HG03175 (cell line): ENCODE measurements around the gene FZD1.
"Not testable (repeated sequence)": the region's sequence is repeated elsewhere in the genome, so short reads cannot be mapped to it uniquely, and the experiment has no call there.

Experiments
- ATAC-seq: cut with Tn5 transposase; IDR thresholded peaks from one replicate; pipeline ENCODE4 v1.9.1; 2021; ENCODE audit warnings: mild to moderate bottlenecking, moderate library complexity; ENCODE audit not compliant: unreplicated experiment

FZD1 gene

GRCh38 chr7:91295576-91295975 is 31.3 kb downstream of the FZD1 start:
- no peak for ATAC-seq

GRCh38 chr7:91297939-91298338 is 33.7 kb downstream of the FZD1 start:
- ATAC-seq: no peak

GRCh38 chr7:91299952-91300775 is 35.9 kb downstream of the FZD1 start:
- no peak for ATAC-seq

GRCh38 chr7:91302794-91303193 is 38.6 kb downstream of the FZD1 start:
- no peak for ATAC-seq

GRCh38 chr7:91306266-91306665 is 42.0 kb downstream of the FZD1 start:
- ATAC-seq: no peak

GRCh38 chr7:91307467-91307866 is 43.2 kb downstream of the FZD1 start:
- ATAC-seq: no peak

- ATAC-seq: not testable (repeated sequence)
Observed at GRCh38 chr7:91308191-91308590, 44.0 kb downstream of the FZD1 start.

GRCh38 chr7:91310830-91311460 is 46.7 kb downstream of the FZD1 start:
- ATAC-seq: no peak

GRCh38 chr7:91311839-91312238 is 47.6 kb downstream of the FZD1 start:
- ATAC-seq: no peak

- ATAC-seq: no peak
Observed at GRCh38 chr7:91313113-91313512, 48.9 kb downstream of the FZD1 start.

GRCh38 chr7:91314591-91315323 is 50.5 kb downstream of the FZD1 start:
- ATAC-seq: no peak

GRCh38 chr7:91316426-91316825 is 52.2 kb downstream of the FZD1 start:
- ATAC-seq: no peak

- no peak for ATAC-seq
Observed at GRCh38 chr7:91319351-91319750, 55.1 kb downstream of the FZD1 start.

GRCh38 chr7:91320366-91321078 is 56.3 kb downstream of the FZD1 start:
- ATAC-seq: no peak
